HG03097 (cell line): Measurements from ENCODE around the gene ARHGDIB.

Experiments
- ATAC-seq: cut with Tn5 transposase; IDR thresholded peaks from one replicate; pipeline ENCODE4 v1.9.1; 2021; ENCODE audit not compliant: unreplicated experiment, low FRiP score

ARHGDIB gene

DNA sequence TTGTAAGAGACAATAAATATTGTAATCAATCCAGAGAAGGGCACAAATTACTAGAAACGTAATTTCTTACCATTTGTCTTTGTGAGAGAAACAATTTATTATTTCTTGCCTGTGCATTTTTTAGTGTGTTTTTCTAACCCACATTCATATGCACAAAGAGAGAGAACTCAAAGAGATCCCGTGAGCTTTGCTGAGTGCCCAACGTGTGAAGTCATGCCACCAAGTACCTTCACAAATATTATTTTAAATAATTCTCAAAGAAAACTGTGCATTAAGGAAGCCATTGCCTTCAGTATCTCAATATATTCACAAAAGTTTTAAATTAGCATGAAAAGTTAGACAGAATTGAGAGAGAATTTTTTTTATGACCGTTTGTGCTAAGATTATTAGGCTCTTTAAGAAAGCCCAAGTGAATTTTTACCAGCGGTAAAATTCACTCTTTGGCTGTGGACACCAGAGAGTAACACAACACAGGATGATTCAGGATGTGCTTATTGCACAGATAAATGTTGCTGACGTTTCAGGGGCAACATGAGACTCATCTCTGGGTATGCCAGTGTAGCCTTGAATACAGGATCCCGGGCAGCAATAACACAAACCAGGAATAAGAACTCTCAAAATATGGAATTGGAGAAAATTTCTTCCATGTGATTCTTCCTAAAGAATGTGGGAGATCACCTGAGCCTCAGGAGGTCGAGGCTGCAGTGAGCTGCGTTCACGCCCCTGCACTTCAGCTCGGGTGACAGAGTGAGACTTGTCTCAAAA, 2.9 kb downstream of the ARHGDIB start:
- ATAC-seq = no peak

DNA sequence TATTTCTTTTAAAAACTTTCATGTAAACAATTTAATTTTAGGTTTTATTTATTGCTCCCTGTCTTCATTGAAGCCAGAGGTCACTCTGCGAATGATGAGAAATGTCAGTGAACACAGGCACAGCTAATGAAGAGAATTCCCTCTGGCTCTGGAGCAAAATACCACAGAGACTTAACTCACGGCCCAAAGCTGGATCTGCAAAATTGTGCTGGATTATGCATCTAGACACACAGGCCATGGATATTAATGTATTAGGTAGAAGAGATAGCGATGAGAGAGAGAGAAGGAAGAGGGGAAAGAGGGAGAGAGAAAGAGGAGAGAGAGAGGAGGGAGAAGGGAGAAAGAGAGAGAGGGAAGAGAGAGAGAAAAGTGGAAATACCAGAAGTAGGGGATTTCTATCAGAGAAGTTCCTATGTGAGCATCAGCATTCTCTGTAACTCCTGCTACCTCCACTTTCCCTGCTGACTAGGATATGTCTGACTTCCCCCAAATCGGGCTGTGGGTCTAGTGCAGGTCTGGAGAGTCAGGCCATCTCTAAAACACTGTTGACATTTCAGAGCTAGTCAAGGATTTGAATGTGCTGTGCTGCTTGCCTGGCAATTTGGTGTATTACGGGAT, 3.7 kb downstream of the ARHGDIB start:
- no peak for ATAC-seq

DNA sequence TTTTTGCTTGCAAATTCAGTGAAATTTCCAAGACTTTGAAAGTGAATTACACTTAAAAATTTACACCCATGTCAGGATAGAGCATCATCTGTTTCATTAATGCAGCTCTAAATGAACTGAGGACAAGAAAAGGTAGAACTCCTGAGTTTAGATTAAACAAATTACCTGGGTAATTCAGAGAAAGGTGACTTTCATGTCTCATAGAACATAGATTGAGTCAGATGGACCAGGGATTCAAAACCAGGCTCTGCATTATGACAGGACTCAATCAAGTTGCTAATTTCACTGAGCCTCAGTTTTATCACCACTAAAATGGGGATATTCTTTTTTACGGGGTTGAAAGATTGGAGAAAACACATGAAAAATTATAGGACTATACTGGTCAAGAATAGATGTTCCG, 4.5 kb downstream of the ARHGDIB start:
- ATAC-seq = no peak

DNA sequence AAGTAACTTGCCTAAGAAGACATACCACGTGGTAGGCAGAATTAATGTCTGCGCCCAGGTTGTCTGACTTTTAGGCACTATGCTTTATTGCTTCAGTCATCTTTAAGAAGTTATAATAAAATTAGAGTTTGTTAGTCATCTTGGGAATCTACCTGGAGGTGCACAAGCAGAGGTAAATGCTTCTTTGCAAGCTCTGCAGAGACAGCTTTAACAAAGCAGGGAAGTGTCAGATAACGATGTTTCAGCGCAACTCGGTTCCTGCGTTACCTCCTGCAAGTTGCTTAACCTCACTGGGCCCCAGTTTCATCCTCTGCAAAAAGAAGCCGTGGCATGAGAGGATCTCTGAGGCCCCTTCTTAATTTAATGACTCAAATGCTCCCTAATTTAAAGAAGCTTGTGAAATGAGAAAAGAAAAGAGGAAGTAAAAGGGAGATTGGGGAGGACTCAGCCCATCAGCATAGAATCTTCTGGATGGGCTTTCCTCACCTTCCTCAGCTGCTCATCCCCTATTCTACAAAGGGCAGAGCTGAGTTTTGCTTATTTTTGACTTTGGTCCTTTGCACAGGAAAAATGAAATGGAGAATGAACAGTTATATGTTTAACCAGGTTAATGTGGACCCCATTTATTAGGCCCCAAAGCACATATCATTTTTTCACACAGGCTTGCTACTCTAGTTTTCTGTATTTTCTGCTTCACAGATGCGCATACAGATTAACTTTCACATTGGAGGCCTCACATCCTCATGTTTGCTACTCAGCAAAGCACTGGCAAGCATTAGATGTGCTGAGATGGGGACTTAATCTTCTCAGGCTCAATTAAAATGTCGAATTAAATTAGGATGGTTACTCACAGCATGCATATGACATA, 5.1 kb downstream of the ARHGDIB start:
- ATAC-seq = peak; percentile 29

DNA sequence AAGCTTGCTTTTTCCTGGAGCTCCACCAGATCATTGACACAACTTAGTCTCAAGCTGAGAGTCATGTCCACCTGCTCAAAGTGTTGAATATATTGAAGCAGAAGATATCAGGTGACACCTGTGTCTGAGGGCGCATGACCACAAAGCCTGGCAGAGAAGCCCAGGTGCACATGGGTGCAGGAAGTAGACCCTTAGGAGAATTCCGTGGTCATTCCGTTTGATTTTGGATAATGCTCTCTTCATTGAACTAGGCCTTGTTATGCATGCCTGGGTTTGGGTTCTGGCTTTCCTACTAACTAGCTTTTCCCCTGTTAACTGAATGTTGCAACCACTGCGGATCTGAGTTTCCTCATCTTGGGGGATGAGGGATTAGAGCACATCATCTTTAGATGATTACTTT, 7.1 kb downstream of the ARHGDIB start:
- no peak for ATAC-seq

DNA sequence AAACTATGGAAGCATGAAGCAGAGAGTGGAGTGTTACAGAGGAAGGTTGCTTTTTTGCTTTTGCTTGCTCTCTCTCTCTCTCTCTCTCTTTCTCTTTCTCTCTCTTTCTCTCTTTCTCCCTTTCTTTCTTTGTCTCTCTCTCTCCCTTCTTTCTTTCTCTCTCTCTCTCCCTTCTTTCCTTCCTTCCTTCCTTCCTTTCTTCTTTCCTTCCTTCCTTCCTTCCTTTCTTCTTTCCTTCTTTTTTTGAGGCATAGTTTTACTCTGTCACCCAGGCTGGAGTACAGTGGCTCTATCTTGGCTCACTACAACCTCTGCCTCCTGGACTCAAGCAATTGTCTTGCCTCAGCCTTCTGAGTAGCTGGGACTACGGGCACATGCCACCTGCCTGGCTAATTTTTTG, 7.6 kb downstream of the ARHGDIB start:
- ATAC-seq = no peak

DNA sequence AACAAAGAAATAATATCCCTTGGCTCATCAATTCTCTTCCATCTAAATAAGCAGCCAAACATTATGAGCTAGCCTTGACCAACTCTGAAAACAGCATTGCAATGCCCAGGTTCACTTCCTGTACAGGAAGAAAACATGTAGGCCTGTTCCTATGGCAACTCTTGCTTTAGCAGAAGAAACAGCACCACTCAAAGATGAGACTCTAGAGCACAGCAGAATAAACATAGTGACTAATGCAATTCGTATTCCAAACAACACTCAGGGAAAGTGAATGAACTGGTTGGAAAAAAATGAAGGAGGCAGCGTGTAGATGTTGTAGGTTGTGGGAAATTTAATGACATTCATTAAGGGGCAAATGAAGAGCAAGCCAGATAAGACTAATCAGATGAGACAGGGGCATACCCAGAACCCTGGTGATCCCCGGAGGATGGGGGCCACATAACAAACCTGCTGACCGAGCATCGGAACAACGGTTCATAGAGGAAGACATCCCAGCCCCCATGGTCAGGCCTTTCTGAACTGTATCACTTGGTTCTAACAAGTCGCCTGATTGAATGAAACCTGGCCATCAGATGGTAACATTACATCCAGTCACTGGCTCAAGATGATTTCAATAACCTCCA, 9.0 kb downstream of the ARHGDIB start:
- ATAC-seq = peak; percentile 60

DNA sequence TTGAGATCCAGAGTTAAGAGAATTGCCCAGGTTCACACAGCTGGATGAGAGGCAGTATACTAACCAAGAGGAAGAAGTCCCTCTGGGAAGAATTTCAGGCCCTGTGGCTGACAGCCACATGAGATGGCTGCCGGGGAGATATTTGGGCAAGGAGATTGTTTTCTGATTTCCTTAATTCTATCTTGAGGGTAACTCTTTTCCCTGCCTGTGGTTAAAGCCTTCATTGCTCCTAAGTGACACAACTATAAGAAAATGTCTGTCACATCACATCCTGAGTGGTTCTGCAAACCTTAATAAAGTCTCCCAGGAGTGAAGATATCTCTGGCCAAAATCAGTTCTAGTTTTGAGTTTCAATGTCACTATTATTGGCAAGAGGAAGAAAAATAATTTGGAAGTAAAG, 9.6 kb downstream of the ARHGDIB start:
- ATAC-seq = no peak

DNA sequence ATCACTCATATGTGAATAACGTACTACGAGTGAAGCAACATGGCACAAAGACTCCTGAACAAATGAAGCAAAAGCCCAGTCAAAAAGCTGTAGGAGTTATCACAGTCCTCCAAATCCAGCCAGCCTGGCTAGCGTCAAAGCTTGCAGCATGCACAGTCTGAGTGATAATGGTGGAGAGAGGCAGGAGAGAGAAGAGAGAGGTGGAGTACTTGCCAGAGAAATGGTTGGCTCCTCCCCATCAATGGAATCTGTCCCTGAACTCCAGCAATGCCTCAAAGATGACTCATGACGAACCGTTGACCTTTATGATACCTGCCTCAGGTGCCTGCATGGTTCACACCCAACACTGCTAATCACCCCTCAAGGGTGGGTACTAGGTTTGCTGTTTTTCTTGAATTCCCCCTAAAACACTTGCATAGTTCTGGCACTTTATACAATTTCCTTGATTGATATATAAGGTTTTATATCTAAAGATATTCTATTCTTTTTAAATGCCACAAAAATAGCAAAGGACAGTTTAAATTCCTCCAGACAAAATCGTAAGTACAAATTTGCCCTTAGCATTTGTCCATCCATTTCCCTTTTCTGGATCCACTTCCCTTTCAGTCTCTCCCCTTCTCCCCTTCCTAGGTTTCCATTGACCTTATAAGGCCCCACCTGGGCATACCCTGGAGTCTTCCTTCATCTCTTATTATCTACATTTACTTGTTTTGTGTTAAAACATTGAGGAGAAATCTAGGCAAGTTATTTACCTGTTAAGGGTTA, 10.2 kb downstream of the ARHGDIB start:
- no peak for ATAC-seq

DNA sequence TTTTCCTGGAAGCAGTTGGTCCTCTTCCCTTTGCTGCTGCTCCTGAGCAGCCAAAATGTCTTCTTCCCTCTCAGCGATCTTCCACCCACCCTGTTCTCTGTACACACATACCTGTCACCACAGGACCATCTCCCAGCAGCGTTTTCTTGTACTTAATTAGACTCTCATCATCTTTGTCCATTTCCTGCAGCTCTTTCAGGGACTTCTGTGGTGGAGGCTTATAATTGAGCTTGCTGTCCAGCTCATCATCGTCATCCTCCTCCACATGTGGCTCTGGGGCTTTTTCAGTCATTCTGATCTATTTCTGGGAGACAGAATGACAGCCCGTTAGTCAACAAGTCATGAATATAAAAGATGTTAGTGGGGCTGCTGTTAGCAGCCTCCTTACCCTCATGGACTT, 11.0 kb downstream of the ARHGDIB start:
- no peak for ATAC-seq

DNA sequence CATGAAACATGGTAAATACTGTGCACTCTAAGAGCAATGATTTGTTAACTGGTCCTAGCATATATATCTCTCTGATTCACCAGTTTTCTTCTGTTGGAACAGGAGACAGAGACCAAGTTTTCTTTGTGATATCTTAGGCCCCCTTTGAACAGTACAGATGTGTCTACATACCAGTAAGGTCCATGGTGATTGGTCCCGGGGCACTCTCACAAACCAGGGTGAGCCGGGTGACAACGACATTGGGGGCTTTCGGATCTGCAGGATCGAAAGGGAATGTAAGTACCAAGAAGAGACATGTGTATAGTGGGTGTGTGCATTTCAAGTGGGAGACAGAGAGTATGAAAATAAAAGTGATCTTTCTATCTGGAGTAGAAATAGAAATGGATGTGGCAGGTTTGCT, 11.8 kb downstream of the ARHGDIB start:
- no peak for ATAC-seq

DNA sequence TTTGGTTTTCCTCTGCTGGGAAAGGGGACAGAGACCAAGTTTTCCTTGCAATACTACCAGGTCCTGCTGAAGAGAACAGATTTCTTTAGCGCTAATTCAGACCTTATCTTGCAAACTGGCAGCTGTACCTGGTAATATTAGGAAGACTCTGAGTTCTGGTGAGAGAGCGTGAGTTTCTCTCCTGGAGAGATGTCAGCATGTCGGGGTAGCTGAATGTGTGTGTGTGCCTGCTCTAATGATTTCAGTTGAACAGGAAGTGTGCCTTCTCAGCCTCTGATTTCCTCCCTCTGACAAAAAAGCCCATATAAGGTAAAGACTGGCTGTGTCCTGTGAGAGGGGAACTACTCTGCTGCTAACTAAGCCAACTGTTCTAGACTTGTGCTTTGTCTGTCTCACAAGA, 12.7 kb downstream of the ARHGDIB start:
- ATAC-seq = peak; percentile 91

DNA sequence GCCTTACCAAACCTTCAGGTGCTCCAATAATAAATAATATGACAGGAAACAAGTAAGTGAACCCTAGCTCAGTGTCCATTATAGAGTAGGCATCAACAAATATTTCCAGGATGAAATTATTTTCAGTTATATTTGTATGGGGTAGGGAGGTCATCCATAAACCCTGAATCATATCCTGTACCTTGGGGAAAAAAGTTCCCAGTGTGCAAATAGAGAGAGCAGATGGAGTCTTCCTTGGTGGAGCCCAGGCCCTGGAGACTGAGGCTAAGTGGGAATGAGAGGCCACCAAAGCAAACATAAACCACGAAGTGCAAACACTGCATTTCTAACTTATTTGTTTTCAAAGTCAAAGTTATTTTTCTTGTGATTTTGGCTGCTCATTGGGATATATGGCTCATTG, 14.5 kb downstream of the ARHGDIB start:
- no peak for ATAC-seq

DNA sequence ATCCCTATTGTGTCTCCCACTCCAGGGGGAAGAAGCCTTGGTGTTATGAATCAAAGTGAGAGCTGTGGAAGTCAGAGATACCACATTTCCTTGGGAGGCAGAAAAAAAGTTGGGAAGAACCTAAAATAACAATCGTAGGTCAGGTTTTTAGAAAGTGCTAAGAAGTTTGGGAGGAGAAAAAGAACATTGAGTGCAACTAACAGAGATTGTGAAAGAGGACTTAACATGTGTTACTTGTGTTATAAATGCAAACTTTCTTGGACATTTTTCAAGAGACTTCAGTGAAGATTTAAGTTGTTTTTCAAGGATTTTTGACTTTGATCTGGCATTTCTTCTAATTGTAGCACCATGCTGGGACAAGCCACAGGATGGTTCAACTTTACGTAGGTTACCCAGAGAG, 15.2 kb downstream of the ARHGDIB start:
- no peak for ATAC-seq

DNA sequence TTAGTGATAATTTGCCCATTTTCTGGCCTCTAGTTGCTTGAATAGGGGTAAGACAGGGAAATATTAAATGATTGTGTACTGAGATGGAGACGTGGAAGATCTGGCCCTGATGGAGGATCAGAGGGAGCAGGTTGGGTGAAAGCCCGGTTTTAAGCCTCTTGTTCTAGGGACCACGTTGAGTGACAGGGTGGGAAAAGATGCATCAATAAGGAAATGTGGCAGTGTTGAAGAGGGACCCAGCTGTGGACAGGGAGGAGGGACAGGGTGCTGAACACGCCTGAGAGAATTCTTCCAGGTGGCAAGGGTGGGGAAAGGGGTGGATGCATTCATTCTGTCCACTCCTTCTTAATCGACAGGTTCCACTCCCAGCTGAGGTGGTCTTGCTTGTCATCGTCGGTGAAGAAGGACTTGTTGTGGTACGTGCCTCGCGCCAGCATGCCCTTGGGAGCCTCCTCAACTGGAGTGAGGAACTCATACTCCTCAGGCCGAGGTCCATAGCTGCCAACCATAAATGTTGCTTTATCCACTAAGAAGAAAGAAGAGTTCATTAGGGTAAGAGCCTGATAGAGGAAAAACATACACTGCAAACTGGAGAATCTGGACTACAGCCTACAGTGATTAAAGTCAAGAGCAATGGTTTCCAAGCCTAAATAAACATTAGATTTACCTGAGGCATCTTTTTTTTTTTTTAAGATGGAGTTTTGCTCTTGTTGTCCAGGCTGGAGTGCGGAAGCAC, 19.0 kb downstream of the ARHGDIB start:
- no peak for ATAC-seq

DNA sequence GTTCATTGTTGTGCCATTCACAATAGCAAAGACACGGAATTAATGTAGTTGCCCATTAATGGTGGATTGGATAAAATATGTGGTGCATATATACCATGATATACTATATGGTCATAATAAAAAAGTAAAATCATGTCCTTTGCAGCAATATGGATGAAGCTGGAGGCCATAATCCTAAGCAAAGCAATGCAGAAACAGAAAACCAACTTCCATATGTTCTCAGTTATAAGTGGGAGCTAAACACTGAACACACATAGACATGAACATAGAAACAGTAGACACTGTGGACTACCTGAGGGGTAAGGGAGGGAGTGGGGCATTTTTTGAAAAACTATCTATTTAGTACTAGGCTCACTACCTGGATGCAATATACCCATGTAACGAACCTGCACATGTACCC, 20.0 kb downstream of the ARHGDIB start:
- no peak for ATAC-seq

DNA sequence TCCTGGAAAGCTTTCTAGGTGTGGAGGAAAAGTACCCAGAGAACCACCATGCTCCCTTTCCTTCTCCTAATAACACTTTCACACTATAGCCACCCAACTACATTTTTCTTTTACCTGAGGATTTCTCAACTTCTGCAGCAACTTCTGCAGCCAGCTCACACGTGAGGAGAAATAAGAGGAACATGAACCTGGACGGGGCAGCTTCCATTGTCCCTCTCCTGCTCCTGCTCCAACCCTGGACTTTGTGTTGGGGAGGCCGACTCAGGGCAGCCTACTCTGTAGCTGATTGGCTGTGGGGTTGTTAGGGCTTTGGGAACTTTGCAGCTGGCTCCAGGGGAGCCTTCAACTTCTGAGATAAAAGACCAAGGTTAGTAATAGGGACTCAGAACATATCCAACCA, 23.1 kb downstream of the ARHGDIB start, which contains the start of gene ERP27:
ERP27 (minus strand) TSS at position 237 of the 400 bp plus-strand sequence; CDS start at position 208, 29 bp downstream.
- no peak for ATAC-seq

DNA sequence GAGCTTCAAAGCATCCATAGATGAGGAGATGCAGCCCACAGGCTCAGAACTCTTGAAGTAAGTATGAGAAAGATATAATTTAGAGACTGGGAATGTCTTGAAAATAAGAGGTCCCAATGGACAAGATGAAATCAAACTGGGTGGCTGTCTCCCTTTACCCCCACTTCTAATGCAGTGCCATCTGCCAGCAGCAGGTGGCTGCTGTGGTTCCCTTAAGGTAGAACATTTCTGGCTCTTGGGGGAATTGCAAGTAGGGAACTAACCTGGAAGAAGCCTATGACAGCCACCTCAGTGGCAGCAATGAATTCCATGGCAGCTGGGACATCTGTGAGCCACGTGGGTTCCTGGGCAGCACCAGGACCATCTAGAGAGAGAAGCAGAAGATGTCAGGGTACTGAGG, 23.7 kb downstream of the ARHGDIB start:
- ATAC-seq = no peak

DNA sequence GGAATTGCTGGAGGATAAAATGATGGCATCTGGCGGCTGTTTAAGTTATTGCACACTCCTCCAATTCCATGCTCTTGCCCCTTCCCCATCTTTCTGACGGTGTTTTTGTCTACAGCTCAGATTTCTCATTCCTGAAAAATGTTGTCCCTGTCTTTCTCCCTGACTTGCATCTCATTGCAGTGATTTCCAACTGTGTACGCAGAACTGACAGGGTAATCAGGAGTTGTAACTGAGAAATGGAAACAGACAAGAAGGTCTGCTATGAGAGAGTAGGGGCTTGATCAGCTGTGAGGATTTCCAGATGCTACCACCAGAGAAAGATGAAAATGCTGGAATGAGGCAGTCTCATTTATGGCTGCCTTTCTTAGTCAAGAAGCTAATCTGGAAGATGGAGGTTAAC, 24.4 kb downstream of the ARHGDIB start:
- no peak for ATAC-seq
